Loucy (cell line): ENCODE data around the gene LGR5.
A peak's percentile ranks its signal among the peaks of the same experiment; 100 is the strongest.

ENCODE experiments used
- H2AFZ ChIP-seq: fragments of 200-600 bp; sonication (generic); 2 replicates; pipeline ENCODE4 v1.6.0; 2016; ENCODE audit warnings: antibody characterized with exemption, mild to moderate bottlenecking, low read length, moderate library complexity
- H3F3A ChIP-seq: fragments of 200-600 bp; 2 replicates; pipeline ENCODE4 v1.6.0; 2016; ENCODE audit warnings: antibody characterized with exemption, low read depth, mild to moderate bottlenecking
- H3K27me3 ChIP-seq: fragments of 200-600 bp; sonication (generic); 2 replicates; pipeline ENCODE4 v1.6.1; 2014; ENCODE audit warnings: low read length, mild to moderate bottlenecking; ENCODE audit not compliant: insufficient read depth, poor library complexity, severe bottlenecking
- H3K36me3 ChIP-seq: fragments of 200-600 bp; sonication (generic); 2 replicates; pipeline ENCODE4 v1.6.1; 2016; ENCODE audit warnings: low read length; ENCODE audit not compliant: insufficient read depth
- H3K4me1 ChIP-seq: fragments of 200-600 bp; sonication (generic); 2 replicates; pipeline ENCODE4 v1.5.1; 2014; ENCODE audit warnings: low read length, mild to moderate bottlenecking; ENCODE audit not compliant: insufficient read depth, poor library complexity, severe bottlenecking
- H3K4me2 ChIP-seq: fragments of 200-600 bp; sonication (generic); 2 replicates; pipeline ENCODE4 v1.6.0; 2014; ENCODE audit warnings: antibody characterized with exemption, low read length, low read depth, mild to moderate bottlenecking; ENCODE audit not compliant: poor library complexity, severe bottlenecking
- H3K4me3 ChIP-seq: fragments of 200-600 bp; sonication (generic); 2 replicates; pipeline ENCODE4 v1.5.1; 2014; ENCODE audit warnings: low read length, mild to moderate bottlenecking, mixed read lengths; ENCODE audit not compliant: poor library complexity, severe bottlenecking
- H3K79me2 ChIP-seq: fragments of 200-600 bp; sonication (generic); 2 replicates; pipeline ENCODE4 v1.6.1; 2014; ENCODE audit warnings: low read length; ENCODE audit not compliant: insufficient read depth
- H3K9ac ChIP-seq: fragments of 200-600 bp; sonication (generic); 2 replicates; pipeline ENCODE4 v1.6.0; 2014; ENCODE audit warnings: mild to moderate bottlenecking, low read depth, low read length, moderate library complexity; ENCODE audit not compliant: poor library complexity, severe bottlenecking
- H3K9me2 ChIP-seq: fragments of 200-600 bp; sonication (generic); replicated peaks from 2 replicates; pipeline ENCODE4 v1.6.1; 2016; ENCODE audit warnings: low read depth, low read length, mixed read lengths
- H3K9me3 ChIP-seq: fragments of 200-600 bp; sonication (generic); 2 replicates; pipeline ENCODE4 v1.6.1; 2014; ENCODE audit warnings: mild to moderate bottlenecking, antibody characterized with exemption, low read length, low read depth; ENCODE audit not compliant: insufficient read depth
- H4K20me1 ChIP-seq: fragments of 200-600 bp; sonication (generic); 2 replicates; pipeline ENCODE4 v1.6.0; 2014; ENCODE audit warnings: antibody characterized with exemption, low read length, mild to moderate bottlenecking; ENCODE audit not compliant: insufficient read depth, poor library complexity, severe bottlenecking
- EZH2phosphoT487 ChIP-seq: fragments of 200-600 bp; IDR thresholded peaks from 2 replicates; pipeline ENCODE4 v1.6.1; 2018; ENCODE audit warnings: antibody characterized with exemption, mild to moderate bottlenecking, moderate library complexity, borderline replicate concordance
- TF ChIP-seq, protein P1 (sequence below): fragments of 200-600 bp; sonication (generic); conservative IDR thresholded peaks from 2 replicates; pipeline ENCODE4 v1.5.1; 2014; ENCODE audit warnings: mild to moderate bottlenecking, antibody characterized with exemption, low read length

Gene LGR5

DNA sequence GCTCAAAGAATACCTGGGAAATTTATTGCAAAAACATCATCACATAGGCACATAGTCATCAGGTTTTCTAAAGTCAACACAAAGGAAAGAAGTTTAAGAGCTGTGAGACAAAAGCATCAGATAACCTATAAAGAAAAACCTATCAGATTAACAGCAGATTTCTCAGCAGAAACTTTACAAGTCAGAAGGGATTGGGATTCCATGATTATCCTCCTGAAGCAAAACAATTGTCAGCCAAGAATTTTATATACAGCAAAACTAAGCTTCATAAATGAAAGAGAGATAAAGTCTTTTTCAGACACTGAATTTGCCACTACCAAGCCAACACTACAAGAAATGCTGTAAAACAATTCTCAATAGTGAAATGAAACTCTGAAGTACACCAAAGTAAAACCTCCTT, 28.8 kb upstream of the LGR5 start:
- Histone ChIP-seq H3K36me3 (no peaks in the 10 kb centered on the region), H3F3A (no peaks in the 10 kb centered on the region), H3K9me2 (no peaks in the 10 kb centered on the region), H3K9me3 (peaks cover 10% of the 10 kb centered on the region; the same call in 1 of the 2 replicates), H3K9ac (no peak overlapping the region), H4K20me1 (no peaks in the 10 kb centered on the region), H3K4me2 (no peak overlapping the region), H3K4me1 (no peaks in the 10 kb centered on the region), H3K27me3 (no peaks in the 10 kb centered on the region), H3K79me2 (no peaks in the 10 kb centered on the region), H3K4me3 (no peak overlapping the region), H2AFZ (no peak overlapping the region)
- TF ChIP-seq, protein P1, sequence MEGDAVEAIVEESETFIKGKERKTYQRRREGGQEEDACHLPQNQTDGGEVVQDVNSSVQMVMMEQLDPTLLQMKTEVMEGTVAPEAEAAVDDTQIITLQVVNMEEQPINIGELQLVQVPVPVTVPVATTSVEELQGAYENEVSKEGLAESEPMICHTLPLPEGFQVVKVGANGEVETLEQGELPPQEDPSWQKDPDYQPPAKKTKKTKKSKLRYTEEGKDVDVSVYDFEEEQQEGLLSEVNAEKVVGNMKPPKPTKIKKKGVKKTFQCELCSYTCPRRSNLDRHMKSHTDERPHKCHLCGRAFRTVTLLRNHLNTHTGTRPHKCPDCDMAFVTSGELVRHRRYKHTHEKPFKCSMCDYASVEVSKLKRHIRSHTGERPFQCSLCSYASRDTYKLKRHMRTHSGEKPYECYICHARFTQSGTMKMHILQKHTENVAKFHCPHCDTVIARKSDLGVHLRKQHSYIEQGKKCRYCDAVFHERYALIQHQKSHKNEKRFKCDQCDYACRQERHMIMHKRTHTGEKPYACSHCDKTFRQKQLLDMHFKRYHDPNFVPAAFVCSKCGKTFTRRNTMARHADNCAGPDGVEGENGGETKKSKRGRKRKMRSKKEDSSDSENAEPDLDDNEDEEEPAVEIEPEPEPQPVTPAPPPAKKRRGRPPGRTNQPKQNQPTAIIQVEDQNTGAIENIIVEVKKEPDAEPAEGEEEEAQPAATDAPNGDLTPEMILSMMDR: no peak
- TF ChIP-seq EZH2phosphoT487: no peak

DNA sequence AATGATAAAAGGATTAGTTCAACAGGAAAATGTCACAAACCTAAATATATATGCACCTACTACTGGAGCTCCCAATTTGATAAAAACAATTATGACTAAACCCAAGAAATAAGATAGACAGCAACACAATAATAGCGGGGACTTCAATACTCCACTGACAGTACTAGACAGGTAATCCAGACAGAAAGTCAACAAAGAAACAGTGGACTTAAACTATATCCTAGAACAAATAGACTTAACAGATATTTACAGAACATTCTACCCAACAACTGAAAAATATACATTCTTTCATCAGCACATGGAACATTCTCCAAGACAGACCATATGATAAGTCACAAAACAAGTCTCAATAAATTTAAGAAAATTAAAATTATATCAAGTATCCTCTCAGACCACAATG, 28.0 kb upstream of the LGR5 start:
- Histone ChIP-seq H2AFZ (no peak overlapping the region), H3K4me2 (no peak overlapping the region), H3K9ac (no peak overlapping the region), H3F3A (no peaks in the 10 kb centered on the region), H4K20me1 (no peaks in the 10 kb centered on the region), H3K4me3 (no peak overlapping the region), H3K9me2 (no peaks in the 10 kb centered on the region), H3K79me2 (no peaks in the 10 kb centered on the region), H3K36me3 (no peaks in the 10 kb centered on the region), H3K9me3 (peaks cover 10% of the 10 kb centered on the region; the same call in 1 of the 2 replicates), H3K4me1 (no peaks in the 10 kb centered on the region), H3K27me3 (no peaks in the 10 kb centered on the region)
- no peak for TF ChIP-seq EZH2phosphoT487
- TF ChIP-seq, protein P1: no peak

DNA sequence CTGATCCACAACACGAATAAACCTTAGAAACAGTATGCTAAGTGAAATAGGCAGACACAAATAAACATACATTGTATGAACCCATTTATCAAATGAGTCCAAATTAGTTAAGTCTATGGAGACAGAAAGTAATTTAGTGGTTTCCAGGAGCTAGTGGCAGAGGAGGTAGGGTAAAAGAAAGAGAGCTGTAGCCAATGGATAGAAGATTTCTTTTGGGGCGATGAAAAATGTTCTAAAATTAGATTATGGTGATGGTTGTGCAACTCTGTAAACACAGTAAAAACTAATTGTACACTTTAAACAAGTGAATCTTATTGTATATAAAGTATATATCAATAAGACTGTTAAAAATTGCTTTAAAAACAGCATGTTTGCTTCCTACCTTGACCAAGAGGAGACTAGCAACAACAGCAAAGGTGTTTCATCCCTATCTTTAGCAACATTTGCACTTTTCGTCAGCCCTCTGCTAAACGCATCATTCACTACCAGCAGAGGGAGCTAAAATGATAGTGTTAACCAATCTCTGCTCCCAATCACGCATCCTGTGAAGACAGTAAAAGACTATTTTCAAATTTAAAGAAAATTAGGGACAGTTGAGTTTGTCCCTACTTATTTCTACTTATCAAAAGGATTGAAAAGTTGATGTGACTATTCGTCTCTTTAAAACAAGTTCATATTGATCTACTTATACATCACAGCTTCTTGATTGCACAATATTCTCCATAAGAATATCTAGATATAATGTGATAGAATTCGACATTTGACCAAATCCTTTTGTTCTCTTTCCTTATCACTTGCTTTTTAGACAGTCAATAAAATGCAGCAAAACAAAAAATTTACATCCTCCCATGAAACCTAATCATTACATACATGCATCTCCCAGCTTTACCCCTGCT, 24.0 kb upstream of the LGR5 start:
- H3K4me3 ChIP-seq: no peak overlapping the region
- no peak overlapping the region; the same call in 1 of the 2 replicates for H2AFZ ChIP-seq
- H3K4me1 ChIP-seq: no peaks in the 10 kb centered on the region
- peaks cover 11% of the 10 kb centered on the region for H3K9me3 ChIP-seq
- H3K27me3 ChIP-seq: no peaks in the 10 kb centered on the region
- no peaks in the 10 kb centered on the region for H3K79me2 ChIP-seq
- no peak for TF ChIP-seq EZH2phosphoT487
- TF ChIP-seq, protein P1: peak; percentile 97
- no peaks in the 10 kb centered on the region for H4K20me1 ChIP-seq
- no peak overlapping the region for H3K4me2 ChIP-seq
- H3K36me3 ChIP-seq: no peaks in the 10 kb centered on the region
- no peaks in the 10 kb centered on the region for H3F3A ChIP-seq
- no peak overlapping the region for H3K9ac ChIP-seq
- no peaks in the 10 kb centered on the region for H3K9me2 ChIP-seq
